HG02763 (cell line): ENCODE results near the gene PNPLA1.

ENCODE experiments used
- ATAC-seq: cut with Tn5 transposase; IDR thresholded peaks from one replicate; pipeline ENCODE4 v1.9.1; 2021; ENCODE audit warnings: mild to moderate bottlenecking, moderate library complexity; ENCODE audit not compliant: unreplicated experiment

PNPLA1 gene

GRCh38 chr6:36355819-36356218 lies 86.0 kb downstream of the PNPLA1 start:
- ATAC-seq = no peak

GRCh38 chr6:36357872-36358225 lies 88.0 kb downstream of the PNPLA1 start:
- no peak for ATAC-seq
